Ammon's horn (tissue), 1 donor: ENCODE data around the gene AR.

Experiments
- DNase-seq: peaks from one replicate; pipeline ENCODE4 v3.0.0-alpha.2; 2016; ENCODE audit warnings: low spot score

The AR gene

DNA sequence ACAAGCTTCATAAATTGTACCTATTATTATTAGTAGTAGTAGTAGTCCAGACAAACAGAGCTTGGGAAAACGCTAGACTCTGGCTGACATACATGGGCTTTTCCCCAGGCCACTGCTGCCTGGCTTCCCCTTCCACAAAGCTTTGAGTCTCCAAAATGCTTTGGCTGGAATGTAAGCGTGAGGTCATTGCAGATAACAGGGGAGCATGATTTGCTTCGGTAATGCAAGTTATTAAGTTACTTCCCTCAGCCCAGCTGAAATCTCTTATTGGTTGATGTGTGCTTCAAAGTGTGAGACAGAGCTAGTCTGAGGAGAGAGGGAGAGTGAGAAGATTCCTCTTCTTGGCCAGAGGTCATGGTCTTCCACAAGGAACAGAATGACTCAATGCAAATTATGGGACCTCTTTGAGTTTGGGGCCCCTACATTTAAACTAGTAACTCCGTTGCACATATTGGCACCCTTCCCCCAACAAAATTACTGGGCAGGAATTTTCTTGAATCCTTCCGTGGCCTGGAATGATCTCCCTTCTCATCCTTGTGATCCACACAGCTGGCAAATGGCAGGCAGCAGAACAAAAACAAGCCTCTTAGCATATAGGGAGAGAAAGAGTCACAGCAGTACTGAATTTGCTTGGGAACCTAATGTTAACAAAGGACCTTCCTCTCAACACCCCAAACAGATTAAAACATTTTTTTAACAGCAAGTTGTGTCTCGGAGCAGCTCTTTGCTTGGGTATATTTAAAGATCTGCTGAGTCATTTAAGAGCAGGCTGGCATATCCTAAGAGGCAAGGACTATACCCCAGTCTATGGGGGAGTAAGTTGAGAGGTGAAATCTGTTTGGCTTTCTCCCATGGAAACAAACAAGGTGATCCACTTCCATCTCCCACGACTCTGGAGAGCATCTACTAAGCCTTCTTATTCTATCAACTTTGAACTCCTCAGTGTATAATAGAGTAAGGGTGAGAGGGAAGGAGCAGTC, 19.9 kb downstream of the AR start:
- no peak for DNase-seq

- no peak for DNase-seq
These were observed 20.7 kb downstream of the AR start for GRCh38 chrX:67564475-67564874.

DNA sequence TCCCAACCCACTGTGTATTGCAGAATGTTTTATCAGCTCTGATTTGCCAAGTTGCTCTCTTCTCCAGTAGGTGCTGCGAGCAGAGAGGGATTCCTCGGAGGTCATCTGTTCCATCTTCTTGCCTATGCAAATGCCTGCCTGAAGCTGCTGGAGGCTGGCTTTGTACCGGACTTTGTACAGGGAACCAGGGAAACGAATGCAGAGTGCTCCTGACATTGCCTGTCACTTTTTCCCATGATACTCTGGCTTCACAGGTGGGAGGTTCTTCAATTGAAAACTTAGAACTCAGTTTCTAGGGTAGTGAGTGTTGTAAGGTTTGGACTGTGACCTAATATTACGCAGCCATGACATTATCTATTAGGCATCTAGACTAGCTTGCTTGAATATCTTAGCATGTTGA, 24.9 kb downstream of the AR start:
- DNase-seq, result no peak

DNA sequence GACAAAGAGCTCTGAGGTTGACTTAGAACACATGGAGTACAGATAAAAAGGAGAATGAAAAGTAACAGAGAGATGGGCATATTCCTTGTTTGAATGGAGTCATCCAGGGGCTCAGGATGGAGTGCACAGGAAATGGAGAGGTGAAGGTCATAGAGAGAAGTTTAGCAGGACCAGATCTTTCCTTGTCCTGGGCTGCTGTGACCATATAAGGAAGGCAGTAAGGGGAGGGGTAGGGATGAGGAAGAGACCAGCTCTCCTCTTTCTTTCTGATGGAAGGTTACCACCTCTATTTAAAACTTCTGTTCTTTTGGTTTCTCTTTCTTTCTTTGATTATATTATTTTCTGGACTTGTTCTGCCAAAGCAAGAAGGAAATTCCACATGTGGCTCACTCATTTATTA, 27.0 kb downstream of the AR start:
- no peak for DNase-seq

- no peak for DNase-seq
These were observed 30.9 kb downstream of the AR start for GRCh38 chrX:67574696-67575095.

- no peak for DNase-seq
These were observed 38.6 kb downstream of the AR start for GRCh38 chrX:67582436-67582835.

DNA sequence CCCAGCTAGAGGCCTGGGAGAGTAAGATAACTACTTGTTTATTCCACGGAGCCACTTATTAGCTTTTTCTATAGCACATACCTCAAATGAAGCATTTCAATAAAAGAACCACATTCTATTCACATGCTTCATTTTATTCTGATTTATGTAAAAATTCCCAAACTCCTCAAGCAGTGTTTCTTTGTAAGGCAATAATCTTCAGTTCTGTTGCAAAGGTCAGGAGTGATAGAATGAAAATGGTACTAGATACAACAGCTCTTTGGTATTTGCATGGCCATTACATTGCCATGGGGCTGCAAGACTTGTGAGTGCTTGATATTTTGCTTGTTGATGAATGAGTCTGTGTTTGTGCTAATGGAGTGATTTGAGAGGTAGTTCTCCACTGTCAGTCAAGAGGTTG, 39.4 kb downstream of the AR start:
- no peak for DNase-seq

DNA sequence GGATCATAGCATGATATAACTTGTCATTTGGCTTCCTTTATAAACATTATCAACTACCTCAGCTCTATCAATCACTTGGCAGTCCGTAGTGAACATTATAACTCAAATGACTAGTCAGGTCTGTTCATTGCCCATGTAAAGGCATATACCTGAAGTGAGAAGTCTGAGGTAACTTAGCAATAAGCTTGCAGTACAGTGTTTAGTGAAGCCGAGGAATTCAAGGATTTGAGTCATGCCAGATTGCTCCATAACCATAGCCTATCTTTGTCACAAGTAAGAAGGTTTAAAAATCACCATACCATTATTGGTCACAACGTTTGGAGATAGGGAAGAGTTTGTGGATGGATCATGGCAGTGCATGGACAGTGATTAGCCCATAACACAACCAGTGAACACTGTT, 41.6 kb downstream of the AR start:
- no peak for DNase-seq

DNA sequence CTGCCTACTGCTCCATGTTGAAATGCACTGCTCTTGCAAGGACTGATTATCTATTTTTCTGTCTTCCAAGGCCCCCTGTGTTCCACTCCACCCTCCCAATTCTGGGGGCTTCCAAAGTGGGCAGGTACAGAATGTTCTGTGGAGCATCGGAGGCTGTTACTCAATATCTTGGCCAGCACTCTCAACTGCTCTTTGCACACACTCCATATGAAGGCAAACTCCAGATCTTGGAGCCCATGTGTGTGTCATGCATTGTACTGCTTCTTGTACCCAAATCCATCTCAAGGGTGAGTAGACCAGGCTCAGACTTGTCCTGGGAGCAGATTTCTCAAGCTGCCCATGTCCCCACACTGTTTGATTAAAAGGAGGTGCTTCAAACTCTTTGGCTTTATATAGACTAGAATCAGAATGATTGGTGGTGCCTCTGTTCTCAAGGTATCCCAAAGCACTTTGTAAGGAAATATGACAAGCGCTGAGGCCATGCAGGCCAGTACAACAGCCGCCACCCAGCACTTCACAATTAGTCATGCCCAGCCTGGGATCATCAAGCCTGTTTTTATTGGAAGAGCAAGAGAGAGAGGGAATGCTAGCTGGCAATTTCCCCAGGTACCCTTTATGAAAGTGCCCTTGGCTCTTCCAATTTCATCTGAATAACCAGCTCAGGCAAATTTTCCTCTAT, 44.3 kb downstream of the AR start:
- no peak for DNase-seq

GRCh38 chrX:67596839-67597790, 53.3 kb downstream of the AR start:
- no peak for DNase-seq

DNA sequence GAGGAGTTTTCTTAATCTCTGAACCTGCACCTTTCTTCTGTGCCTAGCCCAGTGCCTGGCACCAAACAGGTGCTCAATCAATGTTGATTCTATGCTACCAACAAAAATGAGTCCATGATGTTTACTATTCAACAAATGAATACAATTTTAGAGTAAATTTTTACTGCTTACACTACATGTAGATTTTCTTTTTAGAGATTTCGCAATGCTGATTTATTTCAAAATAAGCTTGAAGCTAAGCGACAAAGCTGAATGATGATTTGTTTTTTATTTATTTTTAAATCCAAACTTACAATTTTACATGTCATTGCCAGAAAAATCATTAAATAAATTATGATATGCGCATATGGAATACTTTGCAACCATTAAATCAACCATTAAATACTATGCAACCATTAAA, 55.7 kb downstream of the AR start:
- no peak for DNase-seq

GRCh38 chrX:67601771-67602170, 58.0 kb downstream of the AR start:
- DNase-seq, result no peak

DNA sequence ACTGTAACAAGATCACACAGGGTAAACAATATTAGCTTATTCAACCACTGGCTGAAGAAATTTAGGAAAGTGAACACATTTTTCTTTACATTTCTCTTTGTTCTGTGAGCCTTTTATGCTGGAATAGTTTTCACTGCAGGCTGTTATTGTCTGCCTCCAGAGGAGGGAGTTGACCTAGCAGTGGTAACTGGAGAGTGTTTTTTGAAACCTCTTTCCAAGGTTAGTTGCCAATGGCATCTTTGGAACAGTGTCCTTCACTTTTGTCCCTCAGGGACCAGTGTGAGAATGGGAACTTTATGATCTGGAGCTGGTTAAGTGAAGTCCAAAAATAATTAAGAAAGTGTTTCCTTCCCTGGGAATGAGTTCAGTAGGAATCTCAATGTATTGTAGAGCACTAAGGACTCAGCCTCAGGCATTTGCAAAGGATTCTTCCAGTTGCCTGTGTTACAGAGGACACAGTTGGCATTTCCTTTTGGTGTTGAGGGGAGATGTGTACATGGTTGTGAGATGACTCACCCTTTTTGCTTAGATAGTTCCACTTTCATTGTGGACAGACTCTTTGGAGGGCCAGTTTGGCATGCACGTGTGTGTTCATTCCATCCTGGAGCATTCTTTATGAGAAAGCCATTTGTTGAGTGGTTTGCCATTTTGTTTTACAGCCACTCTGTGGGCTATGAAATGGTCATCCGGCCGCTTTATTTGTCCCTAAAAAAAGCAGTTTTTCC, 61.3 kb downstream of the AR start:
- DNase-seq, result no peak

DNA sequence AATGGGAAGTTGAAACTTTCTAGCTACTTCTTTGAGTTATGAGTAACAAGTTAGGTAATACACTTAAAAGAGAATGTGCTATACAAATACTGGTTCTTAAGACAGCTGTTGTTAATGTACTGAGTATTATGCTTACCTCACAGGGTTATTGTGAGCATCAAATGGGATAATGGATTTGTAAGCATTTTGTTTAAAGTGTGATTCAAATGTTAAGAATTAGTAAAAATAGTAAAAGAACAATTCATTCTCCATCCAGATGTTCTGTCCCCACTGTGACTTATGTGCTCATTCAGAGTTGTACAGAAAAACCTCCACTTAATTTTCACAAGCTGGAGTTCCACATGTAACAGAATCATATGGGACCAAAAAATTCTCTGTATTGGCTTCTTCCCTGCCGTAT, 63.6 kb downstream of the AR start:
- no peak for DNase-seq

DNA sequence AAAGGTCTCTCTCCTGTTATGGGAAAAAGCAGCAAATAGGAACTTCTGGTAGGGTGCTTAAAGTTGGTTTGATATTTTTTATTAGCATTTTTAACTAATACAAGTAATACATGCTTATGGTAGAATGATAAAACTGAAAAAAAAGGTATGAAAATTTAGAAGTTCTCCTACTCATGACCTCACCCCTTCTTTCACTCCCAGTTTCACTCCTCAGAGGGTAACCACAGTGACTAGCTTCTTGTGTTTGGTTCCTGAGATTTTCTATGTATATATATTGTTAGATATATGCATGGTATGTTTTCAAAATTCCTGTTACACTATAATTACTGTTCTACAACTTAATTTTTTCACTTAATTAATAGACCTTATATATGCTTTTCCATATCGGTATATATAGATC, 66.5 kb downstream of the AR start:
- no peak for DNase-seq

GRCh38 chrX:67612231-67612630, 68.4 kb downstream of the AR start:
- DNase-seq, result no peak

- DNase-seq, result no peak
These were observed 69.5 kb downstream of the AR start for GRCh38 chrX:67613366-67613765.

DNA sequence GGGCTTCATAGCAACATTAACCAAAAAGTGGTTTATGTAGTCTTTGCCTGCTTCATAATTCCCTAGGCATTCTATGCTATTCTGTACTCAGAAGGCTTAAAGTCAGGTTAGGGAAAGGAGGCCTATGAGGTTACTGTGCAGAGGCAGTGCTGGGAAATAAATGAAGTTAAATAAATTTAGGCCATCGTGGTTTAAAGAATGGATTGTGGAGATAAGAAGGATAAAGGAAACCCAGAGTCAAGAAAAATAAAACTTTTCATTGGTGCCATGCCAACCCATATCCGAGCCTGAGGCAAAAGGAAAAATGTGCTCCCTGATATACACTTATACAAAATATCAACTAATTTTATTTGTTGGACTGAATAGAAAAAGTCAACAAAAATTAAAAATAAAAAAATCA, 70.2 kb downstream of the AR start:
- DNase-seq, result no peak

DNA sequence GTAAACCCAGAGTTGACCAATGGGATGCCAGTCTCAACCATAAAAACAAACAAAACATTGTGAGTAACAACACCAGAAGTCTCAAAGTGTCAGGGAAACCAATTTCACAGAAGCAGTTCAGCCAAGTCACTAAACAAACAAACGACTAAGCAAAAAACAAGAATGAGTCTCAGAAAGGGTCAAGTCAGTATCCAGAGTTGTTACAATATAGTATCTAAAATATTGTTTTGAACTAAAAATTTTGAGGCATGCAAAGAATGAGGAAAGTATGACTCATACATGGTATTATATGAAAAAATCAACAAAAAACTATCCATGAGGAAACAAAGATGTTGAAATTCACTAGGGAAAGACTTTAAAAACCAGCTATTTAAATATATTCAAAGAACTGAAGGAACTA, 70.6 kb downstream of the AR start:
- DNase-seq, result no peak

GRCh38 chrX:67619253-67619652, 75.4 kb downstream of the AR start:
- no peak for DNase-seq

DNA sequence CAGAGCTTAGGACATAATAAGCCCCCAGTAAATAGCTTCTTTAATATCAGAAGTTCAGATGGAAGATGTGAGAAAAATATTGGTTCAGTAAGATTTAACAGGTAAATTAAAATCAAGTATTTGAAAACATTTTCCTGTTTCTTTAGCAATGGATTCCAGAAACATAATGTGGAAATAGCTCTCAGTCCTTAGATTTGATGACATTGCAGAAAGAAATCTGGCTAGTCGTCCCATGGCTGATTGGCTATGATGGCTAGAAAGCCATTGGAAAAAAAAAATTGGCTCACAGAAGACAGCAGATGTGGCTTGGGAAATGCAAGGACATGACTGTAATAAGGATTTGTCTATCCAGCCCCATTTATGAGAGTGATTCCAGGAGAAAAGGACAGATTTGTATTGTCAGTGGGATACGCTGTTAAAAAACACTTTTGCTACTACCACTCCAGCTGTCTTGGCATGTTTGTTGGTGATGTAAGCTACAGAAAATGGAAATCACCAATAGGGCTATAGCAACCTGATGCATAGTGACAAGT, 78.3 kb downstream of the AR start:
- no peak for DNase-seq
